Stimulated activated naive CD8-positive, alpha-beta T cell treated with anti-CD3 and anti-CD28 coated beads, Interleukin-15, Interleukin-2, amounts not matched to agents 100 ng/mL and 50 ng/mL, for 24 hours (primary cell): ENCODE data around the gene FAM167B.
A peak's percentile ranks its signal among the peaks of the same experiment; 100 is the strongest.

Source experiments
- H3K27ac Mint-ChIP-seq: one replicate; pipeline ENCODE4 v1.8.0; 2021; ENCODE audit warnings: mild to moderate bottlenecking, mixed read lengths
- H3K27me3 Mint-ChIP-seq: one replicate; pipeline ENCODE4 v1.8.0; 2021; ENCODE audit warnings: mixed read lengths
- H3K36me3 Mint-ChIP-seq: one replicate; pipeline ENCODE4 v1.8.0; 2021; ENCODE audit warnings: low read depth, mixed read lengths
- H3K4me1 Mint-ChIP-seq: one replicate; pipeline ENCODE4 v1.8.0; 2021; ENCODE audit warnings: low read depth, mixed read lengths
- H3K4me3 Mint-ChIP-seq: one replicate; pipeline ENCODE4 v1.8.0; 2021; ENCODE audit warnings: mild to moderate bottlenecking, mixed read lengths
- H3K9me3 Mint-ChIP-seq: one replicate; pipeline ENCODE4 v1.8.0; 2021; ENCODE audit warnings: mixed read lengths

Gene FAM167B

DNA sequence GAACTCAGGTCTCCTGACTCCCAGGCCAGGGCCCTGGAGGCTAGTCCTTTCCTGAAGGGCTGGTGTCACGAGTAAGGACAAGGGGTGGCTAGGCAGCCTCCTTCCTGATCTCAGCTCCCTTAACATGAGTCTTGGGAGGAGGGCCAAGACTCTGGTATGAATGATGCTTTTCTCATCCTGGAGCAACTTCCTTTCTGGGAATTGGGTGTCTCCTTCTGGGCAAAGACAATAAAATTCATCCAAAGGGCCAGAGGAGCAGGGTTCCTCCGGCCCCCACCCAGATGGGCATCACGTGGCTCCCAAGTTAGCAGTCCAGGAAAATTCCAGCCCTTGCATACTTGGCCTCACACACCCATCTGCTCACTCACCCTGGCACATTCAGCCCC, at the start of gene FAM167B:
Gene FAM167B (plus strand): TSS at position 335 of the 386 bp plus-strand sequence. CDS start 200 bp downstream, outside the sequence.
- H3K4me3 Mint-ChIP-seq, result peak within 1 kb of the TSS; percentile 59
- H3K36me3 Mint-ChIP-seq, result peaks cover 4% of the 10 kb centered on the region
- no peaks in the 10 kb centered on the region for H3K9me3 Mint-ChIP-seq
- peaks cover 64% of the 10 kb centered on the region for H3K4me1 Mint-ChIP-seq
- peak within 1 kb of the TSS; percentile 78 for H3K27ac Mint-ChIP-seq
- H3K27me3 Mint-ChIP-seq, result no peaks in the 10 kb centered on the region

DNA sequence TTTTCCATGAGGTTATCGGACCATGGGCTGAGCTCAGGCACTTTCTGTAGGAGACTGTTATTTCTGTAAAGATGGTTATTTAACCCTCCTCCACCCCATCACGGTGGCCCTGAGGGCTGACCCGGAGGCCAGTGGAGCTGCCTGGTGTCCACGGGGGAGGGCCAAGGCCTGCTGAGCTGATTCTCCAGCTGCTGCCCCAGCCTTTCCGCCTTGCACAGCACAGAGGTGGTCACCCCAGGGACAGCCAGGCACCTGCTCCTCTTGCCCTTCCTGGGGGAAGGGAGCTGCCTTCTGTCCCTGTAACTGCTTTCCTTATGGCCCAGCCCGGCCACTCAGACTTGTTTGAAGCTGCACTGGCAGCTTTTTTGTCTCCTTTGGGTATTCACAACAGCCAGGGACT, 49.2 kb upstream of the FAM167B start:
- Mint-ChIP-seq H3K9me3 (no peaks in the 10 kb centered on the region), H3K27ac (peak overlapping the region; percentile 36), H3K4me3 (no peak overlapping the region), H3K27me3 (no peaks in the 10 kb centered on the region), H3K36me3 (peaks cover 51% of the 10 kb centered on the region), H3K4me1 (peaks cover 88% of the 10 kb centered on the region)

DNA sequence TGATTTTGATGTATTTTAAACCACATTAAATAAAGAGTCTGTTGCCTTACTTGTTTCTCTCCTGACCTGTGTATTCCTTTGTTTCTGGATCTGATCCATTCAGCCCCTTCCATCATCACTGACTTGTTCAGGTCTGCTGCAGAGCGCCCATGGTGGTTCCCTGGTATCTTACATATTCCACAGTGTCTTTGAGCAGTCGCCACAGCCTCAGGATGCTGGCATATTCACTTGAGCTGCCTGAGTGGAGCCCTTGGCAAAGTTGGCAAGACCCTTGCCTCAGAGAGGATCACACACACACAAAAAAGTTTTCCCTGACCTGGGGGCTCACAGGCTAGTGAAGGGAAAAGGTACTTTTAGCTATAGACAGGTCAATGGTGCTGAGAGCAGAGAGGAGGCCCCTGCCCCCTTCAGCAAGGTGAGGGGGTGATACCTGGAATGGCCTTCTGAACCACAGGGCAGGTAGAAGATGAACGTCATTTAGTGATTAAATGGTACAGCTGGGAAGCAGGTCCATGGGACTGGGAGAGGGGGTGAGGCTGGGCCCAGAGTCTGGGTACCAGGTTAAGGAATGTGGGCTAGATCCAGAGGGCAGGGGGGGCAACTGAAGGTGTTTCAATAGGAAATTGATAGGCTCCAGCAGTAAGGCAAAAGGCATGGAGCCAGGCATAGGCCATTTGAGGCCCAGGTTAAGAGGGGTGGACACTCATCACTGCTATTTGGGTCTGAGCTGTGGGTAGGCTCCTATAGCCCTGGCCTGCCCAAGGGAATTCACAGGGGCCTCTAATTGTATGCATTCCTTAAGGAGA, 48.6 kb upstream of the FAM167B start:
- no peak overlapping the region for H3K4me3 Mint-ChIP-seq
- peaks cover 45% of the 10 kb centered on the region for H3K36me3 Mint-ChIP-seq
- H3K27ac Mint-ChIP-seq, result peak overlapping the region; percentile 36
- H3K27me3 Mint-ChIP-seq, result no peaks in the 10 kb centered on the region
- H3K4me1 Mint-ChIP-seq, result peaks cover 84% of the 10 kb centered on the region
- H3K9me3 Mint-ChIP-seq, result no peaks in the 10 kb centered on the region

DNA sequence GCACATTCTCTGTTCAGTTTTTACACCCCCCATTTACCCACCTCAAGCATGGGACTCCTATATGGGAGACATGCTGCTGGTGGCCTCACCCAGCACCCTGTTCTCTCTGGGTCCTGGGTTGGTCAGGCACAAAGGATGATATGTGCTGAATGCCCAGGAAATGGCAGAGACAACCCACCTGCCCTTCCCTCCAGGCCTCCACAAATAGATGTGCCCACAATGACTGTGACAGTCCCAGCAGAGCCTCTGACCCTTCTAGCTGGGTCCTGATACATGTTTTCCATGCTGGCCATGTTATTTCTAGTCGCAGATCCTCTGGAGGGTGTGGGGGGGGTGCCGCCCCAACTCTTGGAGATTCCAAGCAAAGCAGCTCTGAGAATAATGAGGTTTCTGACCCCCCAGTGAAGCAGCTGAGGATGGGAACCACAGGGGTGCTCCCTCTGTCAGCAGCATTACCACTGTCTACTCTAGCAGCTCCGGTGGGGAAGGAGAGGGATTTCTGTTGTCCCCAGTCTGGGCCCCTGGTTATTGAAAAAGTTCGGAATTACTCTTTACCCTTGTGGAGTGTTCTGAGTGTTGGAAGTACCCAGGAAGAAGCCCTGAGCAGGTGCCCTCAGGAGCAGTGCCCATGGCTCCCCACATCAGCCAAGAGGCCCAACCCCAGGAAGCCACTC, 47.8 kb upstream of the FAM167B start:
- H3K4me1 Mint-ChIP-seq, result peaks cover 80% of the 10 kb centered on the region
- H3K27me3 Mint-ChIP-seq, result no peaks in the 10 kb centered on the region
- H3K9me3 Mint-ChIP-seq, result no peaks in the 10 kb centered on the region
- peaks cover 37% of the 10 kb centered on the region for H3K36me3 Mint-ChIP-seq
- H3K27ac Mint-ChIP-seq, result no peak overlapping the region
- H3K4me3 Mint-ChIP-seq, result peak overlapping the region; percentile 20

- no peaks in the 10 kb centered on the region for H3K9me3 Mint-ChIP-seq
- H3K4me1 Mint-ChIP-seq, result peaks cover 79% of the 10 kb centered on the region
- peaks cover 32% of the 10 kb centered on the region for H3K36me3 Mint-ChIP-seq
- peak overlapping the region; percentile 75 for H3K4me3 Mint-ChIP-seq
- H3K27ac Mint-ChIP-seq, result peak overlapping the region; percentile 80
- no peaks in the 10 kb centered on the region for H3K27me3 Mint-ChIP-seq
Observed at GRCh38 chr1:32199717-32200072, 47.3 kb upstream of the FAM167B start.

DNA sequence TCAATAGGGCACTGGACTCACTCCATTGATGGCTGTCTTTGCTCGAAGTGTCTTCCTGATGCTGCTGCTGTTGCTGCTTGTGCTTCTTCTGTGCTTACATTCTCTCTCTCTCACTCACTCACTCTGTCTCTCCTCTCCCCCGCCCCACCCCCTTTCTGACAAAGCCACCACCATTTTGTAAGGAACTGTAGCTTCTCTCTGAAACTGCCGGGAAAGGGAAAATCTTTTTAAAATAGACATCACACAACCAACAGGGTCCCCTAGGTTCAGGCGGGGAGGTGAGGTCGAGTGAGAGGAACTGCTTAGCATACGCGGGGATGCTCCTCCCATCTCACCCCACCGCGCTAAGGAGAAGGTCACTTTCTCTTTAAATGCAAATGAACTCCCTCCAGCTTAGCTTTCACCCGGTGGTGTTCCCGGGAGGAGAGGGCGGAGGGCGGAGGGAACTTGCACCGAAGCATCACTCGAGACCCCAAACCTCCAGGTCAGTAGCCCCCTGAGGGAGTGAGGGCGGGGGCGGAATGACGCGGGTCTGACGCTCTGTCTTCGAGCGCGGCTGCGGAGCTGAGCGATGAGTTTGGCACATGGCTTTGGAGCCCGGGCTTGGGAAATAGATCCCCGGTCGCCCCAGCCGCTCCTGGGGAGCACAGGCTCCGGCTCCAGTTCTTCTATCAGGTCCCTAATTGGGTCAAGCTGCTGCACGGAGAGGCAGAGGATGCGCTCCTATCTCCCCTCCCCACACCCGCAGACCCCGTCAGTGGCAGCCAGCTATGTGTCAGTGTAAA, 46.6 kb upstream of the FAM167B start, which contains the start of gene CCDC28B:
Gene CCDC28B (plus strand): TSS at position 370 of the 785 bp plus-strand sequence. CDS start 1,341 bp downstream, outside the sequence.
- Mint-ChIP-seq H3K4me1 (peaks cover 77% of the 10 kb centered on the region), H3K27ac (peak within 1 kb of the TSS; percentile 87)

DNA sequence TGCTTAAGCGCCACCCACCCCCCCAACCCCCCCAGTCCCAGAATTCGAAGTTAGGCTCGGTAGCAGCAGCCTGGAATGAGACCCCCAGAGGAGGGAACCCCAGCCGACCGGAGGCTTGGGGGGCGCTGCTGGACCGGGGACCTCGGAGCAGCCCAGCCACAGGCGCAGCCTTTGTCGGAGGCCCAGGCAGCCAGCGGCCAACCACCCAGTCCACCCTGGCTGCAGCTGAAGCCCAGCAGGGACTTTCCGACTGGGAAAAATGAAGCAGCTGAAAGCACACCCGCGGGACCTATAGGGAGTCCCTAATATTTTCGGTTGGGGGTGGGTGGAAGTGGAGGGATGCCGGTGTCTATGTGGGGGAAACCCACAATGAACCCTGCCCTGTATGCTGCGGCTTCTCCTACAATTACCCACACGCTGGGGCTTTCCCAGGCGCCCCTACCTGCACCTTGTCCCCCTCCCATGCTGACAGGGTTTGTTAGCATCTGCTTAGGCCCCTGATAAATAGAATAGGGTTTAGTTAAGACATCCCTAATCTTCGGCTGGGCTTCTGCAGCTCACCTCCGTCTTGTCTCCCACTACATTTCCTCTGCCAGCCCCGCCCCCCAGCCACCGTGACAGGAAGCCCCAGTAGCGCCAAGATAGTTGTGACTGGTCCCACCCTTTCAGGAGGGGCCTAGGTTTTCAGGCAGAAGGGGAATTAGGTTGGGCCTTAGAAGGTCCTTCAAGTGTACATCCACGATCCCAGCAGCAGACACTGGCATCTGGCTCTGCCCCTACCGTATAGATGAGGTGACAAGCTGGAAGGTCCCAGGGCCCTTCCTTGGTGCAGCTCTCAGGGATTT, 45.8 kb upstream of the FAM167B start:
- Mint-ChIP-seq H3K27ac (peak overlapping the region; percentile 87), H3K4me3 (peak overlapping the region; percentile 75), H3K4me1 (peaks cover 77% of the 10 kb centered on the region), H3K9me3 (no peaks in the 10 kb centered on the region), H3K36me3 (peaks cover 20% of the 10 kb centered on the region), H3K27me3 (no peaks in the 10 kb centered on the region)

More for the DNA sequence above, 46.6 kb upstream of the FAM167B start, which contains the start of gene CCDC28B:
- no peaks in the 10 kb centered on the region for H3K27me3 Mint-ChIP-seq
- peaks cover 25% of the 10 kb centered on the region for H3K36me3 Mint-ChIP-seq
- no peaks in the 10 kb centered on the region for H3K9me3 Mint-ChIP-seq
- peak within 1 kb of the TSS; percentile 75 for H3K4me3 Mint-ChIP-seq

- H3K36me3 Mint-ChIP-seq, result peaks cover 6% of the 10 kb centered on the region
- peak overlapping the region; percentile 89 for H3K4me3 Mint-ChIP-seq
- no peak overlapping the region for H3K27ac Mint-ChIP-seq
- H3K9me3 Mint-ChIP-seq, result no peaks in the 10 kb centered on the region
- no peaks in the 10 kb centered on the region for H3K27me3 Mint-ChIP-seq
- peaks cover 56% of the 10 kb centered on the region for H3K4me1 Mint-ChIP-seq
Observed at GRCh38 chr1:32204943-32205361, 42.1 kb upstream of the FAM167B start.

GRCh38 chr1:32205401-32206370, 41.3 kb upstream of the FAM167B start, which contains the start of gene IQCC:
Gene IQCC, plus strand, starts transcription at chr1:32205671. Its CDS starts 11 bp downstream, at chr1:32205682.
- H3K27me3 Mint-ChIP-seq, result no peaks in the 10 kb centered on the region
- H3K9me3 Mint-ChIP-seq, result no peaks in the 10 kb centered on the region
- peak within 1 kb of the TSS; percentile 89 for H3K4me3 Mint-ChIP-seq
- peaks cover 49% of the 10 kb centered on the region for H3K4me1 Mint-ChIP-seq
- peaks cover 6% of the 10 kb centered on the region for H3K36me3 Mint-ChIP-seq
- H3K27ac Mint-ChIP-seq, result peak within 1 kb of the TSS; percentile 83

GRCh38 chr1:32208469-32208868, 38.6 kb upstream of the FAM167B start:
- Mint-ChIP-seq H3K4me3 (no peak overlapping the region), H3K36me3 (peaks cover 6% of the 10 kb centered on the region), H3K9me3 (no peaks in the 10 kb centered on the region), H3K27me3 (no peaks in the 10 kb centered on the region), H3K4me1 (peaks cover 30% of the 10 kb centered on the region), H3K27ac (no peak overlapping the region)

GRCh38 chr1:32208891-32209328, 38.1 kb upstream of the FAM167B start, which contains the start of gene DCDC2B:
Gene DCDC2B, plus strand, starts transcription at chr1:32209089. Its CDS starts 5 bp downstream, at chr1:32209094.
- no peaks in the 10 kb centered on the region for H3K27me3 Mint-ChIP-seq
- peaks cover 6% of the 10 kb centered on the region for H3K36me3 Mint-ChIP-seq
- no peaks in the 10 kb centered on the region for H3K9me3 Mint-ChIP-seq
- H3K27ac Mint-ChIP-seq, result no peak within 1 kb of the TSS
- H3K4me1 Mint-ChIP-seq, result peaks cover 28% of the 10 kb centered on the region
- H3K4me3 Mint-ChIP-seq, result no peak within 1 kb of the TSS

GRCh38 chr1:32215629-32216480, 31.2 kb upstream of the FAM167B start:
- H3K4me3 Mint-ChIP-seq, result no peak overlapping the region
- H3K9me3 Mint-ChIP-seq, result no peaks in the 10 kb centered on the region
- H3K27ac Mint-ChIP-seq, result no peak overlapping the region
- no peaks in the 10 kb centered on the region for H3K27me3 Mint-ChIP-seq
- H3K36me3 Mint-ChIP-seq, result peaks cover 9% of the 10 kb centered on the region
- H3K4me1 Mint-ChIP-seq, result peaks cover 6% of the 10 kb centered on the region
